GM18520 (cell line): ENCODE measurements around the gene PPM1L.
"Not testable (repeated sequence)": the region's sequence is repeated elsewhere in the genome, so short reads cannot be mapped to it uniquely, and the experiment has no call there.

ENCODE experiments used
- ATAC-seq: cut with Tn5 transposase; IDR thresholded peaks from one replicate; pipeline ENCODE4 v1.9.1; 2021; ENCODE audit not compliant: unreplicated experiment

The PPM1L gene

GRCh38 chr3:161025911-161026310 is 269.9 kb downstream of the PPM1L start:
- ATAC-seq = no peak

- no peak for ATAC-seq
These were observed 270.8 kb downstream of the PPM1L start for GRCh38 chr3:161026612-161027510.

DNA sequence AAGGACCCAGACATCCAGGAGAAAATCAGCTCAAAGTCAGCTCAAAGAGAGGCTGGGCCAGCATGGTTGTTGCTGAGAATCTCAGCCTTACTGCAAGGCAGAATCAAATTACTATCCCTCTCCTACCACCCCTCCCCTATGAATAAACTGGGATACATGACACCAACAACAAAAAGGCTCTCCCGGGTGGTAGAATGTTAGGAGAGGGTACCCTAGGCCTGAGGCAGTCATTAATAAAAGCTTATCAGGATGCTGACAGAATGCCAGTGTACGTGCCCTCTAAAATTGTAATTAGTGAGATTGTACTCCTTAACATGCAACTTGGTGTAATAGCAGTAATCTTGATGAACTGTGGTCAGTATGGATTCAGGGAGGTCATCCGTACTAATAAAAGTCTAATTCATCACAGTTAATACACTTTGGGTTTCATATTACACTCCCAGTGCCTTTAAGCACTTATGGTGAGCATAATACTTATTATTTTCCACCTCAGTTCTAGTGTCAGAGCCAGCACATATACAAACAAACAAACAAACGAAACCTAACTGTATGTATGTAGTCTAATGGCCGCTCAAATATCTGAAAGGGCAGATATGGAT is 272.6 kb downstream of the PPM1L start:
- ATAC-seq = no peak

DNA sequence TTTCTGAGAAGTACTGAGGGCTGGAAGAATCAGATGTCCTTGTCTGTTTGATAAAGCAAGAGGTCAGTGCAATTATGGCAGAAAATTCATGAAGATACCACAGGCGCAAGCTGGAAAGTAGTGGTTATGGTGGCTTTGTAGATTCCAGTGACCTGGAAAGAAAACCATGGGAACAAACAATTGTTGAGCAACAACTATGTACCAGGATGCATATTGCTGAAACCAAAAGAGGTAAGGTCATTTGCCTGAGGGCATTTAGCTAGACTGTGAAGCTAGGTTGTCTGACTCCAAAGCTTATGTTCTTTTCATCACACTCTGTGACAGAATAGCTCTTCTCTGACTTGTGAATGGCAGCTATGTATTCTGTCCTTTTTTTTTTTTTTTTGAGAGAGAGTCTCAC is 275.1 kb downstream of the PPM1L start:
- no peak for ATAC-seq

- ATAC-seq = not testable (repeated sequence)
These were observed 279.0 kb downstream of the PPM1L start for GRCh38 chr3:161034913-161035550.

GRCh38 chr3:161035711-161036110 is 279.7 kb downstream of the PPM1L start:
- ATAC-seq = no peak

GRCh38 chr3:161038725-161039124 is 282.7 kb downstream of the PPM1L start:
- ATAC-seq = no peak

GRCh38 chr3:161042023-161042501 is 286.0 kb downstream of the PPM1L start:
- no peak for ATAC-seq

DNA sequence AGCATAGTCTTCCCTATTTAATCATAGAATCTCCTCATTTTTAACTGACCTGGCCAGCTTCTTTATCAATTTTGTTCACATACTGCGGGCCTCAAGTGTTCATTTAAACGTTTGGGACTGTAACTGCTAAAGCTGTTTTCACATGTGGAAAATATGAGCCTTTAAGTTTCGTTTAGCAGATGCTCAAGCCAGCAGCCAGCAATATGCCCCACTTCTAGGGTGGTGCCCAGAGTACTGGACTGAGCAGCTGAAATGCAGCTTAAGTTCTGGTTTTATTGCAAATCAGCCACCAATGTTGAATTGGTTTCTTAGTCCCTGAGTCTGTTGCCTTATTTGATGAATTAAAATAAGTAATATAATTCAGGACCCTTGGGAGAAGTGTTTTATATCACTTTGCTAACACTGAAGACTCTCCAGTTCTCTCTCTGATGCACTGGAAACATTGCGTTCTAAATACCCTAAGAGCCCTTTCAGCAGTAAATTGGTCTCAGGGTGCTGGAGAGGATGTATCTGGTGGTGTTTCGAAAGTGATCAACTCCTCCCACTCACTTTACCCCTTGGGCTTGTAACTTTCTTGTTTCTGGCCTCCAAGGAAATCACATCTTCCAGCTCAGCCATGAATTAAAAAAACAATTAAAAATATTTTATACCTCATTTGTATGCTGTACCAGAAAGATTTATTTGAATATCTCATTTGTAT is 287.5 kb downstream of the PPM1L start:
- no peak for ATAC-seq

DNA sequence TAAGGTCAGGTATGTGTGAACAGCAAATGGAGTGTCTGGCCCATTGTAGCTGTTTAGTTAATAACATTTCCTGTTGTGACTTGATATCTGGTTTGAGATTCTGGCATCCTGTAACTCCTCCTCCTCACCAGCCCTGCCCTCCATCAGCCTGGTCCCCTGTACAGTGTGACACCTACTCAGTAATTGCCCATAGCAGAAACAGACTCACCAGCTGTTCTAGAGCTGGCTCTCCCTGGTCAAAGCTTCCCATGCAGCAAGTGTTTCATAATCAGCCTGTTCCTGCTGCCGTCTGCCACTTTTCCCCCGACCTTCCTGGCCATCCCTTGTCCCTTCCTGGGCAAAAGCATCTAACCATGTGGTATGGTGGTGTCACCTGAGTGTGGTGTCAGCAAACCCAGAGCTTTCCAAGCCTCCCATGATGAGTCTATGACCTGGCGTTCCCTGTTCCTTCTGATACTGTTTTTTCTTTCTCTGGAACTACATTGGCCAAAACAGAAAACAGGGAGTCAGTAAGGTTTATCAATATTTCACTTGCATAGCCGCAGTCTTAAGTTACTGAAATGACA is 293.7 kb downstream of the PPM1L start:
- no peak for ATAC-seq

DNA sequence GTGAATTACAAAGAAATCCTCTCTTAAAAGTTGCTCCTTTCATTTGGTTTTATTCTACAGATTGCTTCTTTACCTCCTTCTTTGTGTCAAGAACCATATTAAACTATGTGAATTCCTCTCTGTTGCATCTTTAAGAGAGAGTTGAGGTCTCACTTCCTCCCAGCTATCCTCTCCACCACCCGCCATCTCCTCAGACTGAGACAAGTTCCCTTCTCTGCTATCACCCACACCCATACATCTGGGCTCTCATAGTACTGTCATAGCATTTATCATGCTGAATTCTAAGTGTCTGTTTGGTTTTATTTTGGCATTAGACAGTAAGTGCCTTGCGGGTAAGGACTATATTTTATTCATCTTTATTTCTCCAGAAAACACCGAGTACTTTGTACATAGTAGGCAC is 294.9 kb downstream of the PPM1L start:
- no peak for ATAC-seq

DNA sequence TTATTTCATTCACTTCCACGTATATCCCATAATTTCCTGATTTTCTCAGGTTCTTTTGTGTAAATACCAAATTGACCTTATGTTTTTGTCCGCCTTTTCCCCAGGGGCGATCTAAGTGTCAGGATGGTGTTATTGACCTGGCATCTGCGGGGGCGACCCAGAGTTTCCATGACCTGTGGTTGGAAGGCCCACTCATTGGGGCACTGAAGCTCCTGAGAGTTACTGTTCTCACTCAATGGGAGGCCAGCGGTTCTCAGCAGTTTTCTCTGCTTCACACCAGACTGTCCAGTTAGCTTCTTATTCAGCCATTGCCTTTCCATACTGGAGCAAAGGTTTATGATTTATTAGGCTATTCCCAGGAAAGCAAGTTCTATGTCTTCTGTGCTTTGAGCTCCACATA is 295.8 kb downstream of the PPM1L start:
- no peak for ATAC-seq

DNA sequence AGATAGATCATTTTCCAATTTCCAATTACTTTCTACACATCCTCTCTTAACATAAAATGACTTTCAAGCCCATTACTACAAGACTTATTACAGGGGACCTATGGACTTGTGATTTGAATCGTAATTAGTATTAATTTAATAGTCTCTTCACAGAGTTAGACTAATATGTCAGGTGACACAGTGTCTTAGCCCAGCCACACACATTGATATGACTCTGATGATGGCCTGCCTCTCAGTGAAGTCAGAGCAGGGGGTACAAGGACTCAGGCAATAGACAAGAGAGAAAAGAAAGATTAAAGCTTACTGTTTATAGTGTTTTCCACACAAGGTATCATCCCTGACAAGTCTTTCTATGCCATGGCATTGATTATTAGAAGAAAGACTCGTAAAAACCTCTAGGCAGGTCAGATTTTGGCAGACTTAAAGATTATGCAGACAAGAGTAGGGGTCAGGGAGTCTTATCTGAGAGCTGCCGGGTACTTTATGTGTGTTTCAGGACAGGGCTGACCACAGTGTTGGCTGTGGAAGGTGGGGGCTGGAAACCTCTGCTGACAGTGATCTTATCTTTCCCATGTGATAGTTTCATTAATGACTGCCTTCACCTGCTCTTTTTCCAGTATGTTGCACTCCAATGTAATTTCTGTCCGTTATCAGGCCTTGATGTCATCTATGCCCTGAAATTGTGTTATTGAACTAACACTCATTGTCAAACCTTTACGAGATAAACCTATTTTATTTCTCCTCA is 299.0 kb downstream of the PPM1L start:
- ATAC-seq = no peak

- no peak for ATAC-seq
These were observed 308.4 kb downstream of the PPM1L start for GRCh38 chr3:161064413-161064812.

- no peak for ATAC-seq
These were observed 310.9 kb downstream of the PPM1L start for GRCh38 chr3:161066930-161067329.

DNA sequence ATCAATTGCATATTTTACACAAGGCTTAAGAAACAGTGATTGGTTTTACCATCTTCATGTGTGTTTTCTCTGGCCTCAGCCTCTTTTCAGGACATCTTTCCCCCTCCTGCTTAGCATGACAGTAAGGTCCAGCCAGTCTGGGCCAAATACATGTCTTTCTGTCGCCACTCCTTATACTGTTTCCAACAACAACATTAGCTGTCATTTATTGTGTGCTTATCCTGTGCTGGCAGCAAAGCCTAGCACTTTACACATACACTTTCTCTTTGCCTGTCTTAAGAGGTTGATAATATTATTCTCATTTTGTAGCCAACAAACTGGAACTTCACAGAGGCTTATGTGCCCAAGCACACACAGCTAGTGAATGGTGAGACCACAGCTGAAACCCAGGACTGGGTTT is 311.3 kb downstream of the PPM1L start:
- ATAC-seq = no peak

GRCh38 chr3:161069511-161070251 is 313.6 kb downstream of the PPM1L start:
- ATAC-seq = peak; percentile 82

DNA sequence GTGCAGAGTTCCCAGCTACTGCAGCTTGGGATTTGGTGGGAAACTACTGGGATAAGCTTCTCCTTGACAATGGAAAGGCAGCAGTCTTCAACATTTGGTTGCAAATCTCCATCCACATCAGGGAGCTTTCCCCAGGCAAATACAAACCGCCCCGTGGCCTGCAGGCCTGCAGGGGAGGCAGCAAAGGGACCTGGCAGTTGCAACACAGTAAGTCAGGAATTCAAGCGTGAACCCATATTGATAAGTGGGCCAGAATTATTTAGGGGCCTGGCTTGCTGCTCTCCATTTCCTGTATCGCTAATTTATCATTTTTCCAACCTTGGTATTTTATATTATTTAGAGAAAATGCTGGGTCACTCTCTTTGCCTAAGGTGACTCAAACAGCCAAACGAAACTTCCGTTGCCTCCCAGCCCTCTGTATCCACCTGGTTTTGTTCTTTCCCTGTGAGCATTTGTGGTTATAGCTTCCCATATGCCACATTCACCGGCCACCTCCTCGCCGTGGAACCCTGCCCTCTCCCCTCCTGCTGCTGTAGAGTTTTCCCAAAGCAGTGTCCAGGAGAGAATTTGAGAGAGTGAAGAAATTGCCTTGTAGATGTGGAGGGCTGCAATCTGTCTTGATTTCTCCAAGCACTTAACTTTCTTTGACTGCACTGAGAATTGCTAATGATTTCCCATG is 314.4 kb downstream of the PPM1L start:
- ATAC-seq = no peak
